Ovary (tissue), 3 donors: ENCODE data around the gene OGFOD2.

ENCODE experiments used
- CTCF ChIP-seq, 3 donors: fragments of 450-650 bp in 2 of 3; fragments of 200-600 bp in 1 of 3; IDR thresholded peaks; one replicate each; pipeline versions ENCODE4 v1.5.1 to v1.8.0; 2016 to 2022; ENCODE audit warnings: antibody characterized with exemption in 3 of 3, mild to moderate bottlenecking in 1 of 3
- EP300 ChIP-seq: sonication (generic); formaldehyde crosslinking; IDR thresholded peaks from one replicate; pipeline ENCODE4 v1.6.1; 2017; ENCODE audit warnings: antibody characterized with exemption
- POLR2A ChIP-seq: fragments of 450-650 bp; IDR thresholded peaks from one replicate; pipeline ENCODE4 v1.6.1; 2017; ENCODE audit warnings: antibody characterized with exemption, mild to moderate bottlenecking, moderate library complexity
- donor health status: DM: no; HTN: no; CAD: no.

- TF ChIP-seq CTCF (IDR thresholded peaks at IDR 0.05) (no peak), EP300 (no peak), POLR2A (no peak)
Observed at GRCh38 chr12:122942637-122943036, 32.4 kb upstream of the OGFOD2 start.
